ENCODE data around the gene BABAM2. TPM values are rescaled to one million over a fixed set of nuclear protein-coding genes. Genes with fewer than 3 reads are reported as not detected.

The BABAM2 gene
- total and polyA plus RNA-seq, 2 experiments from 2014 or later: 35.2 to 46.1 TPM

- Histone ChIP-seq H3K79me2 (ENCODE audit: insufficient read depth) (peaks cover 34% of the 10 kb centered on the region), H3K9me3 (ENCODE audit: low read depth) (no peaks in the 10 kb centered on the region), H3K4me2 (ENCODE audit: unreplicated experiment) (peak overlapping the region; percentile 94), H3K27ac (peak overlapping the region; percentile 94), H3K4me1 (ENCODE audit: insufficient read depth) (peaks cover 68% of the 10 kb centered on the region), H2AFZ (no peak overlapping the region), H3K36me3 (ENCODE audit: low read depth) (no peaks in the 10 kb centered on the region), H3K4me3 (peak overlapping the region; percentile 64), H4K20me1 (ENCODE audit: insufficient read depth) (no peaks in the 10 kb centered on the region), H3K9me2 (ENCODE audit: insufficient read depth) (no peaks in the 10 kb centered on the region), H3F3A (ENCODE audit: insufficient read depth) (peaks cover 76% of the 10 kb centered on the region), H3K9ac (peak overlapping the region; percentile 80), H3K27me3 (replicated peaks; ENCODE audit: insufficient read depth) (no peaks in the 10 kb centered on the region)
- in situ Hi-C loops (cut with MboI): no loop called here
- peak; percentile 56 for DNase-seq
- 3 to 4% methylated on average over 4 of the region's 4 CpGs for WGBS, 2 experiments (ENCODE audit: low coverage in 1 of 2, low lambda C conversion rate in 2 of 2, missing lambda C conversion rate in 2 of 2)
- TF ChIP-seq EZH2phosphoT487 (IDR thresholded peaks at IDR 0.05; ENCODE audit: insufficient read depth, low read depth) (no peak), EZH2 (IDR thresholded peaks at IDR 0.05; ENCODE audit: insufficient read depth, poor library complexity, severe bottlenecking) (no peak)
These were observed 69.0 kb downstream of the BABAM2 start for GRCh38 chr2:27959496-27959895.

GRCh38 chr2:27960237-27960912 is 69.8 kb downstream of the BABAM2 start:
- peak overlapping the region; percentile 80 for H3K9ac ChIP-seq
- in situ Hi-C loops (cut with MboI): no loop called here
- peak; percentile 95 for DNase-seq
- no peaks in the 10 kb centered on the region for H3K27me3 ChIP-seq (replicated peaks; ENCODE audit: insufficient read depth)
- no peaks in the 10 kb centered on the region for H3K9me2 ChIP-seq (ENCODE audit: insufficient read depth)
- H3K36me3 ChIP-seq (ENCODE audit: low read depth): no peaks in the 10 kb centered on the region
- 1% methylated on average over 4 of the region's 4 CpGs for WGBS, 2 experiments (ENCODE audit: low coverage in 1 of 2, low lambda C conversion rate in 2 of 2, missing lambda C conversion rate in 2 of 2)
- H3K27ac ChIP-seq: peak overlapping the region; percentile 94
- TF ChIP-seq EZH2 (IDR thresholded peaks at IDR 0.05; ENCODE audit: insufficient read depth, poor library complexity, severe bottlenecking): no peak
- TF ChIP-seq EZH2phosphoT487 (IDR thresholded peaks at IDR 0.05; ENCODE audit: insufficient read depth, low read depth): no peak
- peaks cover 37% of the 10 kb centered on the region for H3K79me2 ChIP-seq (ENCODE audit: insufficient read depth)
- H2AFZ ChIP-seq: peak overlapping the region; percentile 55; the same call in 1 of the 2 replicates
- no peaks in the 10 kb centered on the region for H3K9me3 ChIP-seq (ENCODE audit: low read depth)
- H4K20me1 ChIP-seq (ENCODE audit: insufficient read depth): no peaks in the 10 kb centered on the region
- peaks cover 67% of the 10 kb centered on the region for H3F3A ChIP-seq (ENCODE audit: insufficient read depth)
- H3K4me2 ChIP-seq (ENCODE audit: unreplicated experiment): peak overlapping the region; percentile 94
- peak overlapping the region; percentile 64 for H3K4me3 ChIP-seq
- peaks cover 59% of the 10 kb centered on the region for H3K4me1 ChIP-seq (ENCODE audit: insufficient read depth)

GRCh38 chr2:27962006-27962405 is 71.5 kb downstream of the BABAM2 start:
- peaks cover 50% of the 10 kb centered on the region for H3K4me1 ChIP-seq (ENCODE audit: insufficient read depth)
- no peaks in the 10 kb centered on the region for H4K20me1 ChIP-seq (ENCODE audit: insufficient read depth)
- peak; percentile 68 for DNase-seq
- in situ Hi-C loops (cut with MboI): no loop called here
- H3K79me2 ChIP-seq (ENCODE audit: insufficient read depth): peaks cover 42% of the 10 kb centered on the region
- peak overlapping the region; percentile 94 for H3K27ac ChIP-seq
- H3F3A ChIP-seq (ENCODE audit: insufficient read depth): peaks cover 52% of the 10 kb centered on the region
- H3K4me3 ChIP-seq: no peak overlapping the region
- H3K4me2 ChIP-seq (ENCODE audit: unreplicated experiment): no peak overlapping the region
- H3K27me3 ChIP-seq (replicated peaks; ENCODE audit: insufficient read depth): no peaks in the 10 kb centered on the region
- no peaks in the 10 kb centered on the region for H3K36me3 ChIP-seq (ENCODE audit: low read depth)
- H3K9ac ChIP-seq: no peak overlapping the region
- H3K9me3 ChIP-seq (ENCODE audit: low read depth): no peaks in the 10 kb centered on the region
- no peaks in the 10 kb centered on the region for H3K9me2 ChIP-seq (ENCODE audit: insufficient read depth)
- no peak overlapping the region for H2AFZ ChIP-seq
- TF ChIP-seq EZH2 (IDR thresholded peaks at IDR 0.05; ENCODE audit: insufficient read depth, poor library complexity, severe bottlenecking) (no peak), EZH2phosphoT487 (IDR thresholded peaks at IDR 0.05; ENCODE audit: insufficient read depth, low read depth) (no peak)
- 57 to 58% methylated on average over 2 of the region's 2 CpGs for WGBS, 2 experiments (ENCODE audit: low coverage in 1 of 2, low lambda C conversion rate in 2 of 2, missing lambda C conversion rate in 2 of 2)

- Histone ChIP-seq H4K20me1 (ENCODE audit: insufficient read depth) (no peaks in the 10 kb centered on the region), H3K27ac (no peak overlapping the region), H3K27me3 (replicated peaks; ENCODE audit: insufficient read depth) (no peaks in the 10 kb centered on the region), H2AFZ (no peak overlapping the region), H3K9me2 (ENCODE audit: insufficient read depth) (no peaks in the 10 kb centered on the region), H3K4me3 (no peak overlapping the region), H3K36me3 (ENCODE audit: low read depth) (no peaks in the 10 kb centered on the region), H3F3A (ENCODE audit: insufficient read depth) (peaks cover 43% of the 10 kb centered on the region), H3K9ac (no peak overlapping the region), H3K79me2 (ENCODE audit: insufficient read depth) (peaks cover 36% of the 10 kb centered on the region), H3K4me1 (ENCODE audit: insufficient read depth) (peaks cover 38% of the 10 kb centered on the region), H3K9me3 (ENCODE audit: low read depth) (no peaks in the 10 kb centered on the region), H3K4me2 (ENCODE audit: unreplicated experiment) (no peak overlapping the region)
- TF ChIP-seq EZH2phosphoT487 (IDR thresholded peaks at IDR 0.05; ENCODE audit: insufficient read depth, low read depth): no peak
- no peak for TF ChIP-seq EZH2 (IDR thresholded peaks at IDR 0.05; ENCODE audit: insufficient read depth, poor library complexity, severe bottlenecking)
- in situ Hi-C loops (cut with MboI): no loop called here
- 98 to 100% methylated on average over 1 of the region's 1 CpG for WGBS, 2 experiments (ENCODE audit: low coverage in 1 of 2, low lambda C conversion rate in 2 of 2, missing lambda C conversion rate in 2 of 2)
- DNase-seq: no peak
These were observed 72.9 kb downstream of the BABAM2 start for GRCh38 chr2:27963472-27963871.
